OCI-LY3 (cell line): ENCODE data around the gene ILDR2.

Source experiments
- H2AFZ ChIP-seq: fragments of 200-600, 300-600 bp; shearing (Covaris generic); 2 replicates; pipeline ENCODE4 v1.6.0; 2014; ENCODE audit warnings: antibody characterized with exemption, low read depth, low read length
- H3K27ac ChIP-seq: fragments of 200-600, 300-600 bp; sonication (generic); 2 replicates; pipeline ENCODE4 v1.5.1; 2014; ENCODE audit warnings: mild to moderate bottlenecking, low read length, moderate library complexity, mixed read lengths
- H3K27me3 ChIP-seq: fragments of 200-600, 300-600 bp; sonication (generic); 2 replicates; pipeline ENCODE4 v1.6.1; 2014; ENCODE audit warnings: low read depth, low read length, mixed read lengths
- H3K36me3 ChIP-seq: fragments of 200-600, 300-600 bp; sonication (generic); replicated peaks from 2 replicates; pipeline ENCODE3; 2014; ENCODE audit warnings: low read depth, low read length, mixed read lengths
- H3K4me1 ChIP-seq: fragments of 300-600, 200-600 bp; sonication (generic); 2 replicates; pipeline ENCODE4 v1.6.1; 2014; ENCODE audit warnings: low read length, mixed read lengths
- H3K4me2 ChIP-seq: fragments of 200-600, 300-600 bp; sonication (generic); 2 replicates; pipeline ENCODE4 v1.6.1; 2014; ENCODE audit warnings: low read length, mixed read lengths
- H3K4me3 ChIP-seq: fragments of 300-600, 200-600 bp; sonication (generic); 2 replicates; pipeline ENCODE4 v1.5.1; 2014; ENCODE audit warnings: antibody characterized with exemption, mild to moderate bottlenecking, low read length, moderate library complexity
- H3K79me2 ChIP-seq: fragments of 300-600, 200-600 bp; shearing (Covaris generic); 2 replicates; pipeline ENCODE4 v1.6.1; 2014; ENCODE audit warnings: mild to moderate bottlenecking, low read length, mixed read lengths
- H3K9ac ChIP-seq: fragments of 300-600, 200-600 bp; shearing (Covaris generic); 2 replicates; pipeline ENCODE4 v1.6.0; 2014; ENCODE audit warnings: mild to moderate bottlenecking, low read length, moderate library complexity
- H3K9me3 ChIP-seq: fragments of 200-600, 300-600 bp; shearing (Covaris generic); 2 replicates; pipeline ENCODE4 v1.6.1; 2014; ENCODE audit warnings: low read length, mixed read lengths; ENCODE audit not compliant: insufficient read depth
- H4K20me1 ChIP-seq: fragments of 200-600, 300-600 bp; sonication (generic); 2 replicates; pipeline ENCODE4 v1.6.1; 2016; ENCODE audit warnings: low read length, mixed read lengths; ENCODE audit not compliant: insufficient read depth
- EZH2phosphoT487 ChIP-seq: fragments of 200-600 bp; shearing (Covaris generic); IDR thresholded peaks from 2 replicates; pipeline ENCODE4 v1.6.1; 2018; ENCODE audit warnings: antibody characterized with exemption, mixed run types, low read depth
- TF ChIP-seq, protein P1 (sequence below): fragments of 200-600, 300-600 bp; sonication (generic); IDR thresholded peaks from 2 replicates; pipeline ENCODE4 v1.5.1; 2014; ENCODE audit warnings: antibody characterized with exemption, low read length, low read depth

The ILDR2 gene

DNA sequence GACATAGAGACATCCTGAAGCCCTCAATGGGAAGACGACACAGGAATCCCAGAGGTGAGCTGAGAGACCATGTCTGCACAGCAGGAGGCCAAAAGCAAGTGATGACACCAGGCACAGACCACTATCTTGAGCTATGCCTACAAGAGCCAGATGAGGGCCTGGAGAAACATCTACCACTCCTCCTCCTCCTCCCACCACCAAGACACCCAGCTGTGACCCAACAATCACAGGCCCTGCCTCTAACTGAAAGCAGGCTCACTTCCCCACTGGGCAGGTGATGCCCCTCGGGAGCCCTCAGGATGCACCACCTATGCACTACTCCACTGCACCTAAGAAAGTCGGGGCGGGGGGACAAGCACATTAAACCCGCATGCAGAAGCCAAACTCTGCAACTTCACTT is 115.7 kb downstream of the ILDR2 start:
- Histone ChIP-seq H3K79me2 (peaks cover 14% of the 10 kb centered on the region), H3K27ac (no peak overlapping the region), H3K9ac (no peak overlapping the region), H2AFZ (no peak overlapping the region), H3K4me3 (no peak overlapping the region), H3K4me2 (no peak overlapping the region), H4K20me1 (0 out of 2 replicates have a peak, but pooled peaks cover 4% of the 10 kb centered on the region), H3K36me3 (peaks cover 71% of the 10 kb centered on the region), H3K9me3 (no peaks in the 10 kb centered on the region), H3K4me1 (no peaks in the 10 kb centered on the region), H3K27me3 (no peaks in the 10 kb centered on the region)
- TF ChIP-seq EZH2phosphoT487 = no peak
- TF ChIP-seq, protein P1, sequence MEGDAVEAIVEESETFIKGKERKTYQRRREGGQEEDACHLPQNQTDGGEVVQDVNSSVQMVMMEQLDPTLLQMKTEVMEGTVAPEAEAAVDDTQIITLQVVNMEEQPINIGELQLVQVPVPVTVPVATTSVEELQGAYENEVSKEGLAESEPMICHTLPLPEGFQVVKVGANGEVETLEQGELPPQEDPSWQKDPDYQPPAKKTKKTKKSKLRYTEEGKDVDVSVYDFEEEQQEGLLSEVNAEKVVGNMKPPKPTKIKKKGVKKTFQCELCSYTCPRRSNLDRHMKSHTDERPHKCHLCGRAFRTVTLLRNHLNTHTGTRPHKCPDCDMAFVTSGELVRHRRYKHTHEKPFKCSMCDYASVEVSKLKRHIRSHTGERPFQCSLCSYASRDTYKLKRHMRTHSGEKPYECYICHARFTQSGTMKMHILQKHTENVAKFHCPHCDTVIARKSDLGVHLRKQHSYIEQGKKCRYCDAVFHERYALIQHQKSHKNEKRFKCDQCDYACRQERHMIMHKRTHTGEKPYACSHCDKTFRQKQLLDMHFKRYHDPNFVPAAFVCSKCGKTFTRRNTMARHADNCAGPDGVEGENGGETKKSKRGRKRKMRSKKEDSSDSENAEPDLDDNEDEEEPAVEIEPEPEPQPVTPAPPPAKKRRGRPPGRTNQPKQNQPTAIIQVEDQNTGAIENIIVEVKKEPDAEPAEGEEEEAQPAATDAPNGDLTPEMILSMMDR = no peak

DNA sequence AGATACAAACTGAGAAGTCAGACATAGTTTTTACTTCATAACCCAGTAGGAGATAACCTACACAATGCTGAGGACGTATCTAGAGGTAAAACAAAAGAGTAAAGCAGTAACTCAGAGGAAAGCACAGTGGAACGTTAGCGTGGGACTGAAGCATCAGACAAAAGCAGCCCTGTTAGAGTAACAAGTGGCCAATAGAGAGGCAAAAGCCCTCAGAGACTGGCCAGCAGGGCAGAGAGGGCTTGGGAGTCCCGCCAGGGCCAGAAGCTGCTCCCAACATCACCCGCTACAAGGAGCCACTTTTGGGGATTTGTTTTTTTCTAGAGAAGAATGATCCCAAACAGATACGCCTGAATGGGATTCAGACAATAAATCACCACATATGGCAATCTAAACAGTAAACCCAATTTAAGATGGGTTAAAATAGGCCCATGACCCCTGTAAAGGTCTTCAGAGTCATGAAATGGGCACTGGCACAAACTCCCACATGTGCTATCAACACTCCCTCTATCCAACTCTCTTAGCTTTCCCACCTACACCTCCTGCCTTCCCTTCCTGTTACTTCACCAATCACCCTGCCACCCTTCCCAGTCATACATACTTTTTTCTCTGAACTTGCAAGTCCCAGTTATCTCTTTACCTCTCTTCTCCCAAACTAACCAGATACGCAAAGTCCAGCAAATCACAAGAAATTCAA is 116.5 kb downstream of the ILDR2 start:
- Histone ChIP-seq H3K79me2 (peaks cover 16% of the 10 kb centered on the region), H3K4me2 (no peak overlapping the region), H3K27me3 (no peaks in the 10 kb centered on the region), H3K27ac (no peak overlapping the region), H2AFZ (no peak overlapping the region), H3K4me1 (no peaks in the 10 kb centered on the region), H4K20me1 (0 out of 2 replicates have a peak, but pooled peaks cover 9% of the 10 kb centered on the region), H3K9ac (no peak overlapping the region), H3K9me3 (no peaks in the 10 kb centered on the region), H3K4me3 (no peak overlapping the region), H3K36me3 (peaks cover 74% of the 10 kb centered on the region)
- TF ChIP-seq EZH2phosphoT487 = no peak
- TF ChIP-seq, protein P1 = no peak
